Stimulated activated CD8-positive, alpha-beta memory T cell treated with anti-CD3 and anti-CD28 coated beads, Interleukin-7, amount 100 ng/mL, for 4 hours (primary cell): ENCODE data around the gene SIDT2.

Experiments used
- DNase-seq, 2 donors: peaks; one replicate each; pipeline ENCODE4 v3.0.0-alpha.2; 2020; ENCODE audit warnings: low read depth in 2 of 2

Gene SIDT2

DNA sequence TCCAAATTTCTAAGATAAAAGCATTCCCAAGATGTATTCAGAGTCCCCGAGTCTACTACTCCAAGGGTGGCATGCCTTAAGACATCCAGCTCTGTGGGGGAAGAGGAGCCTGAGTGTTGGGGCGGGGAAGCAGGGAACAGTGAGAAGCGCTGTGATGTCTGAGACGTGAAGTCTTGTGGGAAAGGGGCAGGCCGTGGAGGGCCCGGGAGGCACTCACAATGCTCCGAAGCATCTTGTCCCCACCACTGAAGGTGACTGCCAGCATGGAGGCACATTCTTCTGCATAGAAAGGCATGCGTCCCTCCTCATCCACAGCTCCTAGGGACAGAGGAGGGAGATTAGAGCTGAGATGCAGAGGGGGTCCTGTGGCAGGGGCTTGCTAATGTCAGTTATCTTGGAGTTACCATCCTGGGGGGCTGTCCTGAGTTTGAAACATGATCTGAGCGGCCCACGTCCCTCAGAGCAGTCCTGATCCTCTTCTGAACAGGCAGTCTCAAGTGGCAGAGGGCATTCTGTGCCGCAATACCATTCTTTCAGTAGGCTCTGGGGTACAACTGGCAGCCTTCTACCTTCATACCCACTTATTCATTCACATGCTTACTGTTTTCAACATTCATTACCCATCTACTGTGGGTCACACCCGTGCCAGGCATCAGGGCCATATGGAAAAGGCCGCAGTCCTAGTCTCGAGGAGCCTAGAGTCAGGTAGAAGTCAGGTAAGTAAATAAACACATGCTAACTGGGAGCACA lies 44.6 kb downstream of the SIDT2 start:
- no peak for DNase-seq

DNA sequence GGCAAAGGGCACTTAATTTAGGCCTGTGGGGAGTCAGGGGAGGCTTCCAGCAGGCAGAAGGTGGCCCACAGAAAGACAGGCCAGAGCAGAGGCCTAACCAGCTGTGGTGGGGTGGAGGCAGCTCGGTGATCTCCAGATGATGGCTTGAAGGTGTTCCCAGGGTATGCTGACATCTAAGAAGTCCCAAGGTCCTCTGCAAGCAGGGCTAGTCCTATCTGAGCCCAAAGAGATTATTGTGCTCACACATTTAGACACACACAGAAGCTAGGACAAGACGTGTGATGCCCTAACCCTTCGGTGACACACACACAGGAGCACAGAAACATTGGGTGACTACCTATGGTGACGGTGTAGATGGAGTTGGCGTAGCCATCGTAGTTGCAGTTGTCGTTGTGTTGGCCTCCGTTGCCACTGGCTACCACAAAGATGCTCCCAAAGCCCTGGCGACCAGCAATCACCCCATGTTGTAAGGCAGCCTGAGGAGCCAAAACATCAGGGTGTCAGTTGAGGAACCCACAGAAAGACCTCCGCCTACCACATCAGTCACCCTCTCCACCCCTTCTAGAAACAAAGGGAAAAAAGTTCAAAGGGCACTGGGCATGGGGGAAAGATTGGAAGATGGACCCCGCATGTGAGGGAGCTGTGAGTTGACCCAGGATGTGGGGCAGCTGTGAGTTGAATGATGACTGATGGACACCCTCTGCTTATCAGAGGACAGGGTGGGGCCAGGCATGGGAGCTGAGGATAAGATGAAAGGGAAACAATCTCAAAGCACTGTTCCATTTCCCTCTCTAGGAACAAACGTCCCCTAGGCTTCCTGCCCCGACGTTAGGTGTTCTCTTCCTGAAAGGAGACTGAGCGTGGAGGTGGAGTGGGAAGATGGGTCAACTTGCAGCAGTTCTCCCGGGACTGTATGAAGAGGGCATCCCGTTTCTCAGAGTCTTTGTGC lies 45.5 kb downstream of the SIDT2 start:
- DNase-seq = no peak

- DNase-seq = no peak
These were observed 47.1 kb downstream of the SIDT2 start for GRCh38 chr11:117225553-117226170.

GRCh38 chr11:117226388-117227385 lies 48.1 kb downstream of the SIDT2 start:
- DNase-seq = no peak

DNA sequence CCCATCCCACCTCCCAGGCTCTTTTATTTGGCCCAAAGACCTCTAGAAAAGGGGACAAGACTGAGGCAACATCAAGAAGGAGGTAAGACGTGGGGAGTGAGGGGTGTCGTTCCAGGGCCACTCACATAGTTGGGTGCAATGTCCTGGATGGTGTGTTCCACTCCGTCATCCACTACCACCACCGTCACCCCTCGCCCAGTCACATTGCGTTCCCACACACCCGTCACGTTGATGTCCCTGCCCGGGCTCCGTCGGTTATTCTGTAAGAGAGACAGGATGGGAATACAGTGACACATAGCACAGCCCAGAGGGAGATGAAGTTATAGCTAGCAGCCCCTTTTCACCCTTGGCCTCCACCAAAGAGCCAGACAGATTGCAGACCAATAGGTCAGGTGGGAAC lies 49.5 kb downstream of the SIDT2 start:
- DNase-seq = no peak

- no peak for DNase-seq
These were observed 50.9 kb downstream of the SIDT2 start for GRCh38 chr11:117229411-117229810.

- no peak for DNase-seq
These were observed 51.4 kb downstream of the SIDT2 start for GRCh38 chr11:117229931-117230285.

- DNase-seq = peak; percentile 8 to 34
These were observed 51.9 kb downstream of the SIDT2 start for GRCh38 chr11:117230286-117230961.

DNA sequence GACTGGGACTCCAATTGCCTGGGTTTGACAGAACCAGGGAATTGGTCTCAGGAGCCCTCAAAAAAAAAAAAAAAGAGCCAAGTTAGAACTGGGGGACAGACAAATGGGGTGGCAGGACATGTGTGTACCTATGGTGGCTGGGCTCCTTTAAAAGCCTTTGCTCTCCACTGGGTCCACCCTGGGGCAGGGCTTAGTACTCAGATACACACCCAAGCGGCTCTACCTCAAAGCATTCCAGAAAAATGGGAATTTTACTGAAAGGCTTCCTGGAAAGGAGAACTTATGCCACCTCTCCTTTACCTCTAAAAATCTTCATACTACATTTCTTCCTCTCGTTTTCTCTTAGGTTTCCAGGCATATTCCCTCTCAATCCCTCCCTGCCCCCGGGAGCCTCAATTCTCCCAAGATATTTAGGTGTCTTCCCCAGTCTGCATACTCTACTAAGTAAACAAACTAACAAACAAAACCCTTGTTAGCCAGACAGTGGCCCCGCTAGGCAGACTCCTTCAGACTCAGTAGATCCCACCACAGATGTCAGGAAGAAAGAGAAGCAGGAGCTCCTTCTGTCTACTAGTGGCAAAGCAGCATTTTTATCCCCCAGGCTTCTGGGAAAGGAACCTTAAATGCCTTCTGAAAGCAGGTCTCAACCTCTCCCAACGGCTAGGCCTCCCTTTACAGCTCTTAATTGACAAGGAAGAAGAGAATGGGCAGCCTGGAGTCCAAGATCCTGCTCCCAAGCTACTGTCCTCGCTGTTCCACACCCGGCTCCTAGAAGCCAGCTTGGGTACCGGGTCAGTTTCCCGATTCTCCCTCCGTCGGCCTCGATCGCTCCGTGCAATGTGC lies 52.7 kb downstream of the SIDT2 start:
- no peak for DNase-seq

GRCh38 chr11:117231842-117232091 lies 53.2 kb downstream of the SIDT2 start, which contains the start of gene PCSK7:
TSS of gene PCSK7 (minus strand) at chr11:117232073. CDS start at chr11:117229844, 2,229 bp downstream.
- no peak for DNase-seq

GRCh38 chr11:117232092-117232878 lies 53.7 kb downstream of the SIDT2 start, which contains the start of gene RNF214:
TSS of gene RNF214 (plus strand) at chr11:117232671. CDS start at chr11:117234273, 1,602 bp downstream.
- DNase-seq = peak; percentile 20 to 71

GRCh38 chr11:117232911-117233409 lies 54.4 kb downstream of the SIDT2 start:
- DNase-seq = no peak

- DNase-seq = no peak
These were observed 59.7 kb downstream of the SIDT2 start for GRCh38 chr11:117238221-117238620.

GRCh38 chr11:117239295-117239694 lies 60.8 kb downstream of the SIDT2 start:
- DNase-seq = no peak
